ENCODE results near the gene TNFRSF19.

Gene TNFRSF19

DNA sequence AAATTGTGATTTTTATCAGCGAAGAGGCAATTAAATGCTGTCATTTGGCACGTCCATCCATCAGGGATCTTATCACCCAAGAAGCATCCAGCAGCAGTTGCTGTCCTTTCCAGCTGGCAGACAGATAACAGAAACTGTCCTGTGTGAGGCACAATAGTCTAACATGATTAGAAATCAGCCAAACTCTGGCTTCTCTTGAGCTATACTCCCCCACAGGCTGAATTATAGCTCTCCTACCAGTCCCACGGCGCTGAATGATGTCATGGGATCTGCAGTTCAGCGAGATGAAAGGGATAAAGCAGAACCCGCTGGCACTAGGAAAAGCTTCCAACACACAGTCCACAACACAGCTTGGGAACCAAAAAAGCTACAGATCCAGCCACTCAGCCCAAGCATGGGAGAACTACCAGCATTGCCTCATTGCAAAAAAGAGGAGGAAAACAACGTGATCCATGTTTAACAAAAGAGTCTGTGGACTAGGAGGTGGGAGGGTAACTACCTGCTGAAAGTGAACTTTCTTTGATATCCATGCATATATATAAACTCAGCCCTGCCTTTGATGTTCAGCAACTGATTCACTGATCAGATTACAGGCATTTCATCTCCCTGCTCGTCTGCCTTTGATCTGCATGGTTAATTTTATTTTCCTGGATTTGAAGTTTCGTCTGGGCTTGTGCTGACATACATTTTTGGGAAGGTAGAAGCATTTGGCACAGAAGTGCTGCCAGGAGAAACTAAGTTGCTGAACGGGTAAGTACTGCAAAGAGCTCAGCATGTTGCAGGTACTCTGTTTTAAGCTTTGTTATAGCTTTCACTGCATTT lies at the start of gene TNFRSF19 (continued):
- TF ChIP-seq ZNF391 (tag by site-specific recombination; IDR thresholded peaks at IDR 0.05; ENCODE audit: borderline replicate concordance, low read depth) = peak; percentile 57; the same call in 1 of the 2 replicates
- TF ChIP-seq ZNF433 (tag by site-specific recombination; IDR thresholded peaks at IDR 0.05; ENCODE audit: low read depth) = no peak
- TF ChIP-seq, protein P1, sequence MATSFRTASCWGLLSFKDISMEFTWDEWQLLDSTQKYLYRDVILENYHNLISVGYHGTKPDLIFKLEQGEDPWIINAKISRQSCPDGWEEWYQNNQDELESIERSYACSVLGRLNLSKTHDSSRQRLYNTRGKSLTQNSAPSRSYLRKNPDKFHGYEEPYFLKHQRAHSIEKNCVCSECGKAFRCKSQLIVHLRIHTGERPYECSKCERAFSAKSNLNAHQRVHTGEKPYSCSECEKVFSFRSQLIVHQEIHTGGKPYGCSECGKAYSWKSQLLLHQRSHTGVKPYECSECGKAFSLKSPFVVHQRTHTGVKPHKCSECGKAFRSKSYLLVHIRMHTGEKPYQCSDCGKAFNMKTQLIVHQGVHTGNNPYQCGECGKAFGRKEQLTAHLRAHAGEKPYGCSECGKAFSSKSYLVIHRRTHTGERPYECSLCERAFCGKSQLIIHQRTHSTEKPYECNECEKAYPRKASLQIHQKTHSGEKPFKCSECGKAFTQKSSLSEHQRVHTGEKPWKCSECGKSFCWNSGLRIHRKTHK (tag by site-specific recombination; IDR thresholded peaks at IDR 0.05) = no peak
- TF ChIP-seq, protein P2, sequence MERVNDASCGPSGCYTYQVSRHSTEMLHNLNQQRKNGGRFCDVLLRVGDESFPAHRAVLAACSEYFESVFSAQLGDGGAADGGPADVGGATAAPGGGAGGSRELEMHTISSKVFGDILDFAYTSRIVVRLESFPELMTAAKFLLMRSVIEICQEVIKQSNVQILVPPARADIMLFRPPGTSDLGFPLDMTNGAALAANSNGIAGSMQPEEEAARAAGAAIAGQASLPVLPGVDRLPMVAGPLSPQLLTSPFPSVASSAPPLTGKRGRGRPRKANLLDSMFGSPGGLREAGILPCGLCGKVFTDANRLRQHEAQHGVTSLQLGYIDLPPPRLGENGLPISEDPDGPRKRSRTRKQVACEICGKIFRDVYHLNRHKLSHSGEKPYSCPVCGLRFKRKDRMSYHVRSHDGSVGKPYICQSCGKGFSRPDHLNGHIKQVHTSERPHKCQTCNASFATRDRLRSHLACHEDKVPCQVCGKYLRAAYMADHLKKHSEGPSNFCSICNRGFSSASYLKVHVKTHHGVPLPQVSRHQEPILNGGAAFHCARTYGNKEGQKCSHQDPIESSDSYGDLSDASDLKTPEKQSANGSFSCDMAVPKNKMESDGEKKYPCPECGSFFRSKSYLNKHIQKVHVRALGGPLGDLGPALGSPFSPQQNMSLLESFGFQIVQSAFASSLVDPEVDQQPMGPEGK (tag by site-specific recombination; IDR thresholded peaks at IDR 0.05) = peak; percentile 46; the same call in 1 of the 2 replicates
- TF ChIP-seq ZNF324 (tag by site-specific recombination; IDR thresholded peaks at IDR 0.05) = no peak
- TF ChIP-seq ZNF37A (tag by site-specific recombination; IDR thresholded peaks at IDR 0.05) = no peak
- TF ChIP-seq ZEB2 (tag by site-specific recombination; IDR thresholded peaks at IDR 0.05) = peak; percentile 78; the same call in 1 of the 2 replicates
- no peak for TF ChIP-seq ZNF121 (tag by site-specific recombination; IDR thresholded peaks at IDR 0.05)
- peak; percentile 53; the same call in 1 of the 2 replicates for TF ChIP-seq WT1 (tag by site-specific recombination; IDR thresholded peaks at IDR 0.05)
- TF ChIP-seq, protein P3, sequence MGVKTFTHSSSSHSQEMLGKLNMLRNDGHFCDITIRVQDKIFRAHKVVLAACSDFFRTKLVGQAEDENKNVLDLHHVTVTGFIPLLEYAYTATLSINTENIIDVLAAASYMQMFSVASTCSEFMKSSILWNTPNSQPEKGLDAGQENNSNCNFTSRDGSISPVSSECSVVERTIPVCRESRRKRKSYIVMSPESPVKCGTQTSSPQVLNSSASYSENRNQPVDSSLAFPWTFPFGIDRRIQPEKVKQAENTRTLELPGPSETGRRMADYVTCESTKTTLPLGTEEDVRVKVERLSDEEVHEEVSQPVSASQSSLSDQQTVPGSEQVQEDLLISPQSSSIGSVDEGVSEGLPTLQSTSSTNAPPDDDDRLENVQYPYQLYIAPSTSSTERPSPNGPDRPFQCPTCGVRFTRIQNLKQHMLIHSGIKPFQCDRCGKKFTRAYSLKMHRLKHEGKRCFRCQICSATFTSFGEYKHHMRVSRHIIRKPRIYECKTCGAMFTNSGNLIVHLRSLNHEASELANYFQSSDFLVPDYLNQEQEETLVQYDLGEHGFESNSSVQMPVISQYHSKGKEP (tag by site-specific recombination; IDR thresholded peaks at IDR 0.05) = peak; percentile 43; the same call in 1 of the 2 replicates
- TF ChIP-seq ZNF660 (tag by site-specific recombination; IDR thresholded peaks at IDR 0.05) = 0 out of 2 replicates have a peak, but pooled peaks have one; percentile 70
- TF ChIP-seq ZIC2 (tag by site-specific recombination; IDR thresholded peaks at IDR 0.05) = peak; percentile 86
- no peak for TF ChIP-seq ZFP37 (tag by site-specific recombination; IDR thresholded peaks at IDR 0.05)
- TF ChIP-seq, protein P4, sequence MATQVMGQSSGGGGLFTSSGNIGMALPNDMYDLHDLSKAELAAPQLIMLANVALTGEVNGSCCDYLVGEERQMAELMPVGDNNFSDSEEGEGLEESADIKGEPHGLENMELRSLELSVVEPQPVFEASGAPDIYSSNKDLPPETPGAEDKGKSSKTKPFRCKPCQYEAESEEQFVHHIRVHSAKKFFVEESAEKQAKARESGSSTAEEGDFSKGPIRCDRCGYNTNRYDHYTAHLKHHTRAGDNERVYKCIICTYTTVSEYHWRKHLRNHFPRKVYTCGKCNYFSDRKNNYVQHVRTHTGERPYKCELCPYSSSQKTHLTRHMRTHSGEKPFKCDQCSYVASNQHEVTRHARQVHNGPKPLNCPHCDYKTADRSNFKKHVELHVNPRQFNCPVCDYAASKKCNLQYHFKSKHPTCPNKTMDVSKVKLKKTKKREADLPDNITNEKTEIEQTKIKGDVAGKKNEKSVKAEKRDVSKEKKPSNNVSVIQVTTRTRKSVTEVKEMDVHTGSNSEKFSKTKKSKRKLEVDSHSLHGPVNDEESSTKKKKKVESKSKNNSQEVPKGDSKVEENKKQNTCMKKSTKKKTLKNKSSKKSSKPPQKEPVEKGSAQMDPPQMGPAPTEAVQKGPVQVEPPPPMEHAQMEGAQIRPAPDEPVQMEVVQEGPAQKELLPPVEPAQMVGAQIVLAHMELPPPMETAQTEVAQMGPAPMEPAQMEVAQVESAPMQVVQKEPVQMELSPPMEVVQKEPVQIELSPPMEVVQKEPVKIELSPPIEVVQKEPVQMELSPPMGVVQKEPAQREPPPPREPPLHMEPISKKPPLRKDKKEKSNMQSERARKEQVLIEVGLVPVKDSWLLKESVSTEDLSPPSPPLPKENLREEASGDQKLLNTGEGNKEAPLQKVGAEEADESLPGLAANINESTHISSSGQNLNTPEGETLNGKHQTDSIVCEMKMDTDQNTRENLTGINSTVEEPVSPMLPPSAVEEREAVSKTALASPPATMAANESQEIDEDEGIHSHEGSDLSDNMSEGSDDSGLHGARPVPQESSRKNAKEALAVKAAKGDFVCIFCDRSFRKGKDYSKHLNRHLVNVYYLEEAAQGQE (tag by site-specific recombination; IDR thresholded peaks at IDR 0.05) = 0 out of 2 replicates have a peak, but pooled peaks have one; percentile 21
- peak; percentile 90 for TF ChIP-seq ZBTB17 (tag by site-specific recombination; IDR thresholded peaks at IDR 0.05)
- TF ChIP-seq, protein P5, sequence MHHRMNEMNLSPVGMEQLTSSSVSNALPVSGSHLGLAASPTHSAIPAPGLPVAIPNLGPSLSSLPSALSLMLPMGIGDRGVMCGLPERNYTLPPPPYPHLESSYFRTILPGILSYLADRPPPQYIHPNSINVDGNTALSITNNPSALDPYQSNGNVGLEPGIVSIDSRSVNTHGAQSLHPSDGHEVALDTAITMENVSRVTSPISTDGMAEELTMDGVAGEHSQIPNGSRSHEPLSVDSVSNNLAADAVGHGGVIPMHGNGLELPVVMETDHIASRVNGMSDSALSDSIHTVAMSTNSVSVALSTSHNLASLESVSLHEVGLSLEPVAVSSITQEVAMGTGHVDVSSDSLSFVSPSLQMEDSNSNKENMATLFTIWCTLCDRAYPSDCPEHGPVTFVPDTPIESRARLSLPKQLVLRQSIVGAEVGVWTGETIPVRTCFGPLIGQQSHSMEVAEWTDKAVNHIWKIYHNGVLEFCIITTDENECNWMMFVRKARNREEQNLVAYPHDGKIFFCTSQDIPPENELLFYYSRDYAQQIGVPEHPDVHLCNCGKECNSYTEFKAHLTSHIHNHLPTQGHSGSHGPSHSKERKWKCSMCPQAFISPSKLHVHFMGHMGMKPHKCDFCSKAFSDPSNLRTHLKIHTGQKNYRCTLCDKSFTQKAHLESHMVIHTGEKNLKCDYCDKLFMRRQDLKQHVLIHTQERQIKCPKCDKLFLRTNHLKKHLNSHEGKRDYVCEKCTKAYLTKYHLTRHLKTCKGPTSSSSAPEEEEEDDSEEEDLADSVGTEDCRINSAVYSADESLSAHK (tag by site-specific recombination; IDR thresholded peaks at IDR 0.05) = 0 out of 2 replicates have a peak, but pooled peaks have one; percentile 37
- peak; percentile 63 for TF ChIP-seq FEZF1 (tag by site-specific recombination; IDR thresholded peaks at IDR 0.05)
- TF ChIP-seq ZNF366 (tag by site-specific recombination; conservative IDR thresholded peaks at IDR 0.05) = peak; percentile 74
- peak; percentile 72 for TF ChIP-seq ZBTB21 (tag by site-specific recombination; IDR thresholded peaks at IDR 0.05)
- TF ChIP-seq, protein P6, sequence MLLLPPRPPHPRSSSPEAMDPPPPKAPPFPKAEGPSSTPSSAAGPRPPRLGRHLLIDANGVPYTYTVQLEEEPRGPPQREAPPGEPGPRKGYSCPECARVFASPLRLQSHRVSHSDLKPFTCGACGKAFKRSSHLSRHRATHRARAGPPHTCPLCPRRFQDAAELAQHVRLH (tag by site-specific recombination; IDR thresholded peaks at IDR 0.05) = 0 out of 2 replicates have a peak, but pooled peaks have one; percentile 18
- TF ChIP-seq, protein P7, sequence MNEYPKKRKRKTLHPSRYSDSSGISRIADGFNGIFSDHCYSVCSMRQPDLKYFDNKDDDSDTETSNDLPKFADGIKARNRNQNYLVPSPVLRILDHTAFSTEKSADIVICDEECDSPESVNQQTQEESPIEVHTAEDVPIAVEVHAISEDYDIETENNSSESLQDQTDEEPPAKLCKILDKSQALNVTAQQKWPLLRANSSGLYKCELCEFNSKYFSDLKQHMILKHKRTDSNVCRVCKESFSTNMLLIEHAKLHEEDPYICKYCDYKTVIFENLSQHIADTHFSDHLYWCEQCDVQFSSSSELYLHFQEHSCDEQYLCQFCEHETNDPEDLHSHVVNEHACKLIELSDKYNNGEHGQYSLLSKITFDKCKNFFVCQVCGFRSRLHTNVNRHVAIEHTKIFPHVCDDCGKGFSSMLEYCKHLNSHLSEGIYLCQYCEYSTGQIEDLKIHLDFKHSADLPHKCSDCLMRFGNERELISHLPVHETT (tag by site-specific recombination; IDR thresholded peaks at IDR 0.05) = peak; percentile 37; the same call in 1 of the 2 replicates
- peak; percentile 68; the same call in 1 of the 2 replicates for TF ChIP-seq MZF1 (tag by site-specific recombination; IDR thresholded peaks at IDR 0.05; ENCODE audit: borderline replicate concordance)
- peak; percentile 93 for TF ChIP-seq OSR2 (tag by site-specific recombination; IDR thresholded peaks at IDR 0.05)
- TF ChIP-seq GLIS1 (tag by site-specific recombination; IDR thresholded peaks at IDR 0.05) = peak; percentile 84
- TF ChIP-seq ZXDB (tag by site-specific recombination; IDR thresholded peaks at IDR 0.05) = peak; percentile 29; the same call in 1 of the 2 replicates
- peak; percentile 98 for TF ChIP-seq TCF7L2 (IDR thresholded peaks at IDR 0.05; ENCODE audit: borderline replicate concordance, low read depth, low read length)

Data from HEK293 (cell line).